ENCODE data around the gene SPTBN5.

SPTBN5 gene

GRCh38 chr15:41893422-41894250 lies at the start of gene SPTBN5:
Gene SPTBN5, minus strand, starts transcription at chr15:41894053. Its CDS starts 556 bp downstream, at chr15:41893497.
- in situ Hi-C loops (cut with MboI; ENCODE audit: low pct_unique_long_range_greater_than_20kb, low sequenced_read_pairs), result no loop called here
- no peak for DNase-seq

DNA sequence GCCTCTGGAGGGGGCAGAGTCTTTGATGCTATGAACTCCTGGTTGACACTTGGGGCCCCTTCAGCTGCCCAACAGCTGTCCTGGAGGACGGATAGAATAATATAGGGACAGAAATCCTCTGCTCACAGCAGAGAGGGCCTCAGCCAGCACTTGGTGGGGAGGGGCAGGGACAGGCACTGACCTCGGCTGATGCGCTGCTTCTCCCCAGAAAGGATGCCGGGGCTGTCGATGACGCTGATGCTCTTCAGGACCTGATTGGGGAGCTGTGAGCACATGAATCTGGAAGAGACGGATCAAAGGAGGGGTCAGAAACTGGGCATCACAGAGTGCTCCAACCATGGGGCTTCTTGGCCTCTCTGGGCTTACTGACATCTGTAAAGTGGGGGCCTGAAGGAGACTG lies 49.0 kb upstream of the SPTBN5 start:
- in situ Hi-C loops (cut with MboI; ENCODE audit: low pct_unique_long_range_greater_than_20kb, low sequenced_read_pairs), result no loop called here
- DNase-seq, result no peak

DNA sequence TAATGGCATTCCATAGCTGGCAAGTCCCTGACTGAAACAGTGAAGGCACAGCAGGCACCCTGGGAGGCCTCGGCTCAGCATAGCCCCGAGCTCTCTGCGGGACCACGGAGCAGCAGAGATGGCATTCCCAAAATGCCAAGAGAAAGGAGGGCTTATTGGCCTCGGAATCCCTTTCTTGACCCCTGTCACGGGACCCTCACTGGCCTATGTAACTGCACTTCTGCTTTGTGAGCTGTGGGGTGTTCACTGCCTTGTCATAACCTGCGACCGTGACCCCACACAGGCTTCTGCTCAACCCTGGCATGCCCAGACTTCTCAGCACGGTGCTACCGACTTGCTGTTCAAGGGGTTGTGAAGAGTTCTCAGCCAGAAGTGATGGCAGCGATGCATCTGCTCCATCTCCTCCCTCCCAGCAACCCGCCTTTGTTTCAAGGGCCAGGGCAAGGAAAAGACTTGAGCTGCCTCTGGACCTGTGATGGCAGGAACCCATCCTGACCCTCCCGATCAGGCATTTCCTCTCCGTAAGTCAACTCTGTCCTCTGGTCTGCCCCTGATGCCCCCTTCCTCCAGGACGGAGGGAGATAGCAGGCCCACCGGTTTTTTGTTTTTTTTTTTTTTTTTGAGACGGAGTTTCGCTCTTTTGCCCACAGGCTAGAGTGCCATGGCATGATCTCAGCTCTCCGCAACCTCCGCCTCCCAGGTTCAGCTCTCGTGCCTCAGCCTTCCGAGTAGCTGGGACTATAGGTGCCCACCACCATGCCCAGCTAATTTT lies 48.0 kb upstream of the SPTBN5 start:
- in situ Hi-C loops (cut with MboI; ENCODE audit: low pct_unique_long_range_greater_than_20kb, low sequenced_read_pairs), result no loop called here
- DNase-seq, result no peak

GRCh38 chr15:41940441-41940857 lies 46.6 kb upstream of the SPTBN5 start:
- in situ Hi-C loops (cut with MboI; ENCODE audit: low pct_unique_long_range_greater_than_20kb, low sequenced_read_pairs), result no loop called here
- no peak for DNase-seq

GRCh38 chr15:41939986-41940385 lies 46.1 kb upstream of the SPTBN5 start:
- no peak for DNase-seq
- in situ Hi-C loops (cut with MboI; ENCODE audit: low pct_unique_long_range_greater_than_20kb, low sequenced_read_pairs), result no loop called here

- no peak for DNase-seq
- in situ Hi-C loops (cut with MboI; ENCODE audit: low pct_unique_long_range_greater_than_20kb, low sequenced_read_pairs), result no loop called here
Observed at GRCh38 chr15:41937568-41937923, 43.7 kb upstream of the SPTBN5 start.

GRCh38 chr15:41936649-41937567 lies 43.1 kb upstream of the SPTBN5 start:
- DNase-seq, result peak; percentile 65
- in situ Hi-C loops (cut with MboI; ENCODE audit: low pct_unique_long_range_greater_than_20kb, low sequenced_read_pairs), result no loop called here

DNA sequence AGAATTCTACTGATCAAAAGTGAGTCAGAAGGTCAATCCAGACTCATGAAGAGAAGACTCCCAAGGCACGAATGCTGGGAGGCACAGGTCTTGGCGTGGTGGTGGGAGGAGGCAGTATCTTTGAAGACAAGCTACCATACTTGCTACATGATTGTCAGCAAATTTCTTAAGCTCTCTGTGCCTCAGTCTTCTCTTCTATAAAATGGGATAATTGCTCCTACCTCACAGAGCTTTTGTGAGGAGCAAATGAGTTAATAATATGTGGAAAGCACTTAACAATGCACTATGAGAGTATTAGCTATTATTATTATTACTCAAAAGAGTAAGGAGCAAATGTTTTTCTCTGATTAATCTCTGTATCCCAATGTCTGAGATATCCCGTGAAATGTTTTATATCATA lies 42.3 kb upstream of the SPTBN5 start:
- in situ Hi-C loops (cut with MboI; ENCODE audit: low pct_unique_long_range_greater_than_20kb, low sequenced_read_pairs), result no loop called here
- no peak for DNase-seq

GRCh38 chr15:41935566-41936020 lies 41.7 kb upstream of the SPTBN5 start:
- in situ Hi-C loops (cut with MboI; ENCODE audit: low pct_unique_long_range_greater_than_20kb, low sequenced_read_pairs), result no loop called here
- DNase-seq, result no peak

- peak; percentile 51 for DNase-seq
- in situ Hi-C loops (cut with MboI; ENCODE audit: low pct_unique_long_range_greater_than_20kb, low sequenced_read_pairs), result no loop called here
Observed at GRCh38 chr15:41934843-41935242, 41.0 kb upstream of the SPTBN5 start.

GRCh38 chr15:41933771-41934170 lies 39.9 kb upstream of the SPTBN5 start:
- DNase-seq, result no peak
- in situ Hi-C loops (cut with MboI; ENCODE audit: low pct_unique_long_range_greater_than_20kb, low sequenced_read_pairs), result no loop called here

GRCh38 chr15:41933326-41933725 lies 39.5 kb upstream of the SPTBN5 start:
- no peak for DNase-seq
- in situ Hi-C loops (cut with MboI; ENCODE audit: low pct_unique_long_range_greater_than_20kb, low sequenced_read_pairs), result no loop called here

DNA sequence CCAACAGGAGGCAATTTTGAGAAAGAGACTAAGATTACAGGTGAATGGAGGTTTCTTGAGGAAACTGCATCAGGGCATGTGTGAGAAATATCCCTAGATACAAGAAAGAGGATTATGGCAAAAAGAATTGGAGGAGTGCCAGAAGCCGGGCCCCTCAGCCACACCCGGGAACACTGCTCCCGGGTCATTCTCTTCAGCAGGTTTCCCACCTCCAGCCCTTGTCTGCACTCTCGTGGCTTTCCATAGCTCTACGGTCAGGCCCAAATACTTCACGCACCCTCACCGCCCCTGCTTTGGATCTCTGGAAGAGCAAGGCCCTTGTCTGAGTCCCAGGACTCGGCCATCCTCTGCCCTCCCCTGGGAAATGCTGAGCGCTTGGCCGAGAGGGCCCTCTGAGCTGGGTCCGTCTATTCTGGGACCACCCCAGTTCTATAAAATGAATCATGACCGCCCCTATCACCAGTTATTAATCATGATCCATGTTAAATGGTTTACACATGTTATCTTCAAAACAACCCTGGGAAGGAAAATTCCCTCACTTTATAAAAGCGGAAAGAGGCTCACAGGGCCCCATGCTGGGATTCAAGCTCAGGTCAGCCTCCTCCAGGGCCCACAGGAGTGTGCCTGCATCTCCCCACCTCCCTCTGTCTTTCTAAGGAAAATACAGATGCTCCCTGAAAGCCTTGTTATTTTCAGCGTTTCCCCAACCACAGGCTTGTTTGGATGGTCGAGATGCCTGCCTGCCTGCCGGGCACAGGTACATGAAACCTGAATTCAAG lies 38.8 kb upstream of the SPTBN5 start:
- in situ Hi-C loops (cut with MboI; ENCODE audit: low pct_unique_long_range_greater_than_20kb, low sequenced_read_pairs), result no loop called here
- DNase-seq, result no peak

GRCh38 chr15:41932101-41932500 lies 38.2 kb upstream of the SPTBN5 start:
- in situ Hi-C loops (cut with MboI; ENCODE audit: low pct_unique_long_range_greater_than_20kb, low sequenced_read_pairs), result no loop called here
- no peak for DNase-seq

- DNase-seq, result no peak
- in situ Hi-C loops (cut with MboI; ENCODE audit: low pct_unique_long_range_greater_than_20kb, low sequenced_read_pairs), result no loop called here
Observed at GRCh38 chr15:41930867-41931222, 37.0 kb upstream of the SPTBN5 start.

- DNase-seq, result no peak
Observed at GRCh38 chr15:41930221-41930866, 36.5 kb upstream of the SPTBN5 start.

GRCh38 chr15:41928637-41929620 lies 35.1 kb upstream of the SPTBN5 start:
- in situ Hi-C loops (cut with MboI; ENCODE audit: low pct_unique_long_range_greater_than_20kb, low sequenced_read_pairs), result no loop called here
- DNase-seq, result no peak

More at GRCh38 chr15:41930221-41930866, 36.5 kb upstream of the SPTBN5 start:
- in situ Hi-C loops (cut with MboI; ENCODE audit: low pct_unique_long_range_greater_than_20kb, low sequenced_read_pairs), result no loop called here

All from KBM-7 (cell line).